Stomach smooth muscle (tissue), 2 donors: ENCODE data around the gene MLC1.

ENCODE experiments used
- H3K27ac ChIP-seq: one replicate; pipeline ENCODE4 v1.7.0; 2013; ENCODE audit warnings: mild to moderate bottlenecking, low read length, inconsistent platforms
- H3K27me3 ChIP-seq, 2 donors: one replicate each; pipeline ENCODE4 v1.7.0; 2013; ENCODE audit warnings: low read length in 2 of 2; ENCODE audit not compliant: insufficient read depth in 2 of 2, control insufficient read depth in 1 of 2
- H3K36me3 ChIP-seq, 2 donors: one replicate each; pipeline ENCODE4 v1.7.0; 2013; ENCODE audit warnings: low read length in 2 of 2; ENCODE audit not compliant: control insufficient read depth in 2 of 2, insufficient read depth in 2 of 2
- H3K4me1 ChIP-seq: one replicate; pipeline ENCODE4 v1.7.0; 2013; ENCODE audit warnings: low read length; ENCODE audit not compliant: control insufficient read depth, insufficient read depth
- H3K4me3 ChIP-seq, 2 donors: one replicate each; pipeline ENCODE4 v1.7.0; 2013; ENCODE audit warnings: low read length in 2 of 2
- H3K9ac ChIP-seq, 2 donors: one replicate each; pipeline ENCODE4 v1.7.0; 2013; ENCODE audit warnings: low read length in 2 of 2, mild to moderate bottlenecking in 1 of 2
- H3K9me3 ChIP-seq, 2 donors: one replicate each; pipeline ENCODE4 v1.7.0; 2013; ENCODE audit warnings: low read length in 2 of 2; ENCODE audit not compliant: control insufficient read depth in 2 of 2
- donor health status: healthy.
- donor health status: Pancreatic carcinoma.

The MLC1 gene

GRCh38 chr22:50086526-50086925, 1.3 kb upstream of the MLC1 start:
- no peaks in the 10 kb centered on the region for H3K36me3 ChIP-seq
- no peak overlapping the region for H3K9ac ChIP-seq
- no peaks in the 10 kb centered on the region for H3K4me1 ChIP-seq
- H3K9me3 ChIP-seq: peaks cover 0 to 3% of the 10 kb centered on the region in 2 donors
- peaks cover 22 to 42% of the 10 kb centered on the region in 2 donors for H3K27me3 ChIP-seq
- H3K27ac ChIP-seq: no peak overlapping the region
- H3K4me3 ChIP-seq: no peak overlapping the region

- no peak overlapping the region for H3K27ac ChIP-seq
- peaks cover 19 to 38% of the 10 kb centered on the region in 2 donors for H3K27me3 ChIP-seq
- H3K9me3 ChIP-seq: peaks cover 0 to 3% of the 10 kb centered on the region in 2 donors
- H3K4me1 ChIP-seq: no peaks in the 10 kb centered on the region
- H3K4me3 ChIP-seq: no peak overlapping the region
- H3K36me3 ChIP-seq: no peaks in the 10 kb centered on the region
- no peak overlapping the region for H3K9ac ChIP-seq
These were observed 608 bp downstream of the MLC1 start for GRCh38 chr22:50084614-50085021.

GRCh38 chr22:50084080-50084477, 1.1 kb downstream of the MLC1 start:
- no peaks in the 10 kb centered on the region for H3K36me3 ChIP-seq
- no peak overlapping the region for H3K27ac ChIP-seq
- H3K27me3 ChIP-seq: peaks cover 18 to 32% of the 10 kb centered on the region in 2 donors
- H3K9me3 ChIP-seq: no peaks in the 10 kb centered on the region
- H3K4me1 ChIP-seq: no peaks in the 10 kb centered on the region
- H3K9ac ChIP-seq: no peak overlapping the region
- no peak overlapping the region for H3K4me3 ChIP-seq

GRCh38 chr22:50083462-50084079, 1.7 kb downstream of the MLC1 start:
- no peaks in the 10 kb centered on the region for H3K9me3 ChIP-seq
- H3K27me3 ChIP-seq: peaks cover 18 to 31% of the 10 kb centered on the region in 2 donors
- no peaks in the 10 kb centered on the region for H3K4me1 ChIP-seq
- no peak overlapping the region for H3K27ac ChIP-seq
- no peak overlapping the region for H3K4me3 ChIP-seq
- H3K9ac ChIP-seq: no peak overlapping the region
- no peaks in the 10 kb centered on the region for H3K36me3 ChIP-seq

- no peaks in the 10 kb centered on the region for H3K4me1 ChIP-seq
- H3K9me3 ChIP-seq: no peaks in the 10 kb centered on the region
- peaks cover 18 to 30% of the 10 kb centered on the region in 2 donors for H3K27me3 ChIP-seq
- no peak overlapping the region for H3K9ac ChIP-seq
- no peaks in the 10 kb centered on the region for H3K36me3 ChIP-seq
- no peak overlapping the region for H3K27ac ChIP-seq
- H3K4me3 ChIP-seq: no peak overlapping the region
These were observed 2.2 kb downstream of the MLC1 start for GRCh38 chr22:50082961-50083461.

- no peak overlapping the region for H3K9ac ChIP-seq
- H3K4me1 ChIP-seq: no peaks in the 10 kb centered on the region
- no peaks in the 10 kb centered on the region for H3K36me3 ChIP-seq
- no peaks in the 10 kb centered on the region for H3K9me3 ChIP-seq
- H3K27ac ChIP-seq: no peak overlapping the region
- no peak overlapping the region for H3K4me3 ChIP-seq
- peaks cover 11 to 22% of the 10 kb centered on the region in 2 donors for H3K27me3 ChIP-seq
These were observed 3.0 kb downstream of the MLC1 start for GRCh38 chr22:50082197-50082715.

- no peak overlapping the region for H3K4me3 ChIP-seq
- H3K9ac ChIP-seq: no peak overlapping the region
- H3K4me1 ChIP-seq: no peaks in the 10 kb centered on the region
- H3K9me3 ChIP-seq: no peaks in the 10 kb centered on the region
- H3K36me3 ChIP-seq: no peaks in the 10 kb centered on the region
- peaks cover 8 to 18% of the 10 kb centered on the region in 2 donors for H3K27me3 ChIP-seq
- no peak overlapping the region for H3K27ac ChIP-seq
These were observed 3.6 kb downstream of the MLC1 start for GRCh38 chr22:50081426-50082196.

- H3K27me3 ChIP-seq: peaks cover 6 to 12% of the 10 kb centered on the region in 2 donors
- no peaks in the 10 kb centered on the region for H3K4me1 ChIP-seq
- no peaks in the 10 kb centered on the region for H3K36me3 ChIP-seq
- no peak overlapping the region for H3K9ac ChIP-seq
- no peak overlapping the region for H3K4me3 ChIP-seq
- H3K9me3 ChIP-seq: no peaks in the 10 kb centered on the region
- H3K27ac ChIP-seq: no peak overlapping the region
These were observed 5.2 kb downstream of the MLC1 start for GRCh38 chr22:50080077-50080465.

GRCh38 chr22:50078761-50079160, 6.5 kb downstream of the MLC1 start:
- Histone ChIP-seq H3K27ac (no peak overlapping the region), H3K36me3 (no peaks in the 10 kb centered on the region), H3K9me3 (no peaks in the 10 kb centered on the region), H3K9ac (no peak overlapping the region), H3K27me3 (peaks cover 2 to 7% of the 10 kb centered on the region in 2 donors), H3K4me3 (no peak overlapping the region), H3K4me1 (no peaks in the 10 kb centered on the region)

GRCh38 chr22:50078246-50078645, 7.0 kb downstream of the MLC1 start:
- Histone ChIP-seq H3K36me3 (no peaks in the 10 kb centered on the region), H3K27ac (no peak overlapping the region), H3K4me1 (no peaks in the 10 kb centered on the region), H3K9me3 (no peaks in the 10 kb centered on the region), H3K27me3 (peaks cover 2 to 5% of the 10 kb centered on the region in 2 donors), H3K9ac (no peak overlapping the region), H3K4me3 (no peak overlapping the region)
